GM19043 (cell line): Measurements from ENCODE around the gene ZBTB42.

ENCODE experiments used
- ATAC-seq: cut with Tn5 transposase; IDR thresholded peaks from one replicate; pipeline ENCODE4 v1.9.1; 2021; ENCODE audit warnings: low read depth; ENCODE audit not compliant: unreplicated experiment

Gene ZBTB42

GRCh38 chr14:104781271-104782077 lies 19.4 kb upstream of the ZBTB42 start:
- no peak for ATAC-seq

- no peak for ATAC-seq
Measured at GRCh38 chr14:104782086-104782807, 18.7 kb upstream of the ZBTB42 start.

GRCh38 chr14:104782808-104783139 lies 18.1 kb upstream of the ZBTB42 start:
- ATAC-seq = no peak

GRCh38 chr14:104783484-104784217 lies 17.2 kb upstream of the ZBTB42 start:
- ATAC-seq = no peak

GRCh38 chr14:104784218-104784568 lies 16.7 kb upstream of the ZBTB42 start:
- ATAC-seq = no peak

- ATAC-seq = no peak
Measured at GRCh38 chr14:104784846-104785707, 15.8 kb upstream of the ZBTB42 start.

- ATAC-seq = no peak
Measured at GRCh38 chr14:104785708-104786080, 15.2 kb upstream of the ZBTB42 start.

GRCh38 chr14:104786091-104786586 lies 14.8 kb upstream of the ZBTB42 start:
- no peak for ATAC-seq

- no peak for ATAC-seq
Measured at GRCh38 chr14:104786726-104787675, 13.9 kb upstream of the ZBTB42 start.

- ATAC-seq = no peak
Measured at GRCh38 chr14:104787736-104788135, 13.2 kb upstream of the ZBTB42 start.

GRCh38 chr14:104788161-104788818 lies 12.6 kb upstream of the ZBTB42 start:
- no peak for ATAC-seq

GRCh38 chr14:104788873-104789663 lies 11.8 kb upstream of the ZBTB42 start:
- ATAC-seq = no peak

GRCh38 chr14:104789752-104790743 lies 10.9 kb upstream of the ZBTB42 start:
- ATAC-seq = no peak

GRCh38 chr14:104791425-104791824 lies 9.5 kb upstream of the ZBTB42 start:
- no peak for ATAC-seq

GRCh38 chr14:104792101-104792884 lies 8.6 kb upstream of the ZBTB42 start:
- no peak for ATAC-seq
